Stimulated activated CD8-positive, alpha-beta memory T cell treated with anti-CD3 and anti-CD28 coated beads, Interleukin-4, amount 100 ng/mL, for 1 hour (primary cell): Measurements from ENCODE around the gene STAM2.
"Not testable (repeated sequence)": the region's sequence is repeated elsewhere in the genome, so short reads cannot be mapped to it uniquely, and the experiment has no call there.

Experiments used
- DNase-seq, 2 donors: peaks; one replicate each; pipeline ENCODE4 v3.0.0-alpha.2; 2020; ENCODE audit warnings: low read depth in 2 of 2, low spot score in 1 of 2

STAM2 gene

GRCh38 chr2:152175368-152176112, at the start of gene STAM2:
STAM2 (minus strand) TSS chr2:152175763; CDS start chr2:152175642, 121 bp downstream.
- DNase-seq, result peak; percentile 88 to 90

GRCh38 chr2:152223977-152224376, 48.4 kb upstream of the STAM2 start:
- no peak for DNase-seq

- DNase-seq, result no peak
Observed at GRCh38 chr2:152222975-152223637, 47.5 kb upstream of the STAM2 start.

GRCh38 chr2:152221839-152222238, 46.3 kb upstream of the STAM2 start:
- DNase-seq, result no peak

- DNase-seq, result no peak
Observed at GRCh38 chr2:152219077-152219828, 43.7 kb upstream of the STAM2 start.

- DNase-seq, result no peak
Observed at GRCh38 chr2:152201466-152201830, 25.9 kb upstream of the STAM2 start.

- DNase-seq, result no peak
Observed at GRCh38 chr2:152200565-152201465, 25.3 kb upstream of the STAM2 start.

GRCh38 chr2:152200101-152200500, 24.5 kb upstream of the STAM2 start:
- no peak for DNase-seq

GRCh38 chr2:152198499-152198898, 22.9 kb upstream of the STAM2 start:
- no peak for DNase-seq

- DNase-seq, result not testable (repeated sequence)
Observed at GRCh38 chr2:152197508-152198284, 22.1 kb upstream of the STAM2 start.

- no peak for DNase-seq
Observed at GRCh38 chr2:152189622-152190495, 14.3 kb upstream of the STAM2 start.

- DNase-seq, result not testable (repeated sequence)
Observed at GRCh38 chr2:152186808-152187207, 11.2 kb upstream of the STAM2 start.

- no peak for DNase-seq
Observed at GRCh38 chr2:152186262-152186661, 10.7 kb upstream of the STAM2 start.

GRCh38 chr2:152183401-152184073, 8.0 kb upstream of the STAM2 start:
- DNase-seq, result no peak

- DNase-seq, result not testable (repeated sequence)
Observed at GRCh38 chr2:152177667-152178066, 2.1 kb upstream of the STAM2 start.

- DNase-seq, result no peak
Observed at GRCh38 chr2:152176113-152176714, 651 bp upstream of the STAM2 start.

GRCh38 chr2:152175012-152175367, 573 bp downstream of the STAM2 start:
- DNase-seq, result no peak

- DNase-seq, result no peak
Observed at GRCh38 chr2:152174574-152174973, 989 bp downstream of the STAM2 start.
